ENCODE results near the gene DEFB131A.
"Not testable (repeated sequence)": the region's sequence is repeated elsewhere in the genome, so short reads cannot be mapped to it uniquely, and the experiment has no call there.

DNA sequence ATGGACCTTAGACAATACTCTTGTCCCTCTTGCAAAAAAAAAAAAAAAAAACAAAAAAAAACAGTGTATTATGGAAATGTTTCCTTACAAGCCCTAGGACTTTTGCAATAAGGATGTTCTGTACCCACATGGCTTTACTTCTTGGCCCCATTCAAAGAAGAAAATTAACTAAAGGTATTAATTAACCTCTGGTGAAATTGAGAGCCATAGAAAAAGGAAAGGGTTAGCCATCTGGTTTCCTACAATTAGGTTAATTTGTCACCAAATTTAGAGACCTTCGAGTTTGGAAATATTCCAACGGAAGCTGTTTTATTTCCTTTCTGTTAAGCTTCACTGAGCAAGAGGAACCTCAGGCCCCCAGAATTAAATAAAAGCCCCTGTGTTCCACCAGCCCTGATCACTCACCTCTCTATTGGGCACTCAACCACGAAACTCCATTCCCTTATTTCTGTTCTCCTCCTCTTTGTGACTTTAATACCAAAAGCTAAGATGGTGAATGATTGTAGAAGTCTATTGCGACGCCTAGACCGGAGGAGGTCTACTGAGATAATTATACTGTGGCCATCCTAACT lies 22.2 kb upstream of the DEFB131A start:
- TF ChIP-seq, protein P1, sequence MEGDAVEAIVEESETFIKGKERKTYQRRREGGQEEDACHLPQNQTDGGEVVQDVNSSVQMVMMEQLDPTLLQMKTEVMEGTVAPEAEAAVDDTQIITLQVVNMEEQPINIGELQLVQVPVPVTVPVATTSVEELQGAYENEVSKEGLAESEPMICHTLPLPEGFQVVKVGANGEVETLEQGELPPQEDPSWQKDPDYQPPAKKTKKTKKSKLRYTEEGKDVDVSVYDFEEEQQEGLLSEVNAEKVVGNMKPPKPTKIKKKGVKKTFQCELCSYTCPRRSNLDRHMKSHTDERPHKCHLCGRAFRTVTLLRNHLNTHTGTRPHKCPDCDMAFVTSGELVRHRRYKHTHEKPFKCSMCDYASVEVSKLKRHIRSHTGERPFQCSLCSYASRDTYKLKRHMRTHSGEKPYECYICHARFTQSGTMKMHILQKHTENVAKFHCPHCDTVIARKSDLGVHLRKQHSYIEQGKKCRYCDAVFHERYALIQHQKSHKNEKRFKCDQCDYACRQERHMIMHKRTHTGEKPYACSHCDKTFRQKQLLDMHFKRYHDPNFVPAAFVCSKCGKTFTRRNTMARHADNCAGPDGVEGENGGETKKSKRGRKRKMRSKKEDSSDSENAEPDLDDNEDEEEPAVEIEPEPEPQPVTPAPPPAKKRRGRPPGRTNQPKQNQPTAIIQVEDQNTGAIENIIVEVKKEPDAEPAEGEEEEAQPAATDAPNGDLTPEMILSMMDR (IDR thresholded peaks at IDR 0.05) = not testable (repeated sequence)
- TF ChIP-seq POLR2A (IDR thresholded peaks at IDR 0.05) = not testable (repeated sequence)
